Measurements from ENCODE around the gene TLL1.

Gene TLL1

DNA sequence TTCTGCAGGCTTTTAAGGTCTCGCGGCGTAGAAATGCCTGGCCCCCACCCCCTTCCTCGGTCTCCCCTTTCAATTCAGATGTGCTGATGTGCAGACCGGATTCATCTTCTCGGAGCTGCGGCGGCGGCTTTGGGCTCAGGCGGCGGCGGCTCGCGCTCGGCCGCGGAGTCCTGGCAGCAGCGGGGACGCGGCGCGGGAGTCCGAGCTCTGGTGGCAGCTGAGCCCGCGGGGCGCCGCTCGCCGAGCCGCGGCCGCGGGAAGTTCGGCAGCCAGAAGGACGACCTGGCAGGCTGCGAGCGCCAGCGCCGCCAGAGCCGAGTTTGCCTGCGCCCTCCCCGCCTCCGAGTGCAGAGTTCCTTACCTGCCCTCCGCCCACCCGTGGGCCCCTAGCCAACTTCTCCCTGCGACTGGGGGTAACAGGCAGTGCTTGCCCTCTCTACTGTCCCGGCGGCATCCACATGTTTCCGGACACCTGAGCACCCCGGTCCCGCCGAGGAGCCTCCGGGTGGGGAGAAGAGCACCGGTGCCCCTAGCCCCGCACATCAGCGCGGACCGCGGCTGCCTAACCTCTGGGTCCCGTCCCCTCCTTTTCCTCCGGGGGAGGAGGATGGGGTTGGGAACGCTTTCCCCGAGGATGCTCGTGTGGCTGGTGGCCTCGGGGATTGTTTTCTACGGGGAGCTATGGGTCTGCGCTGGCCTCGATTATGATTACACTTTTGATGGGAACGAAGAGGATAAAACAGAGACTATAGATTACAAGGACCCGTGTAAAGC, 448 bp downstream of the TLL1 start:
- Histone ChIP-seq H3K27me3 (ENCODE audit: insufficient read depth, low read length) (no peaks in the 10 kb centered on the region), H3K27ac (ENCODE audit: low read depth, low read length, poor library complexity, severe bottlenecking) (no peak overlapping the region), H3K9ac (ENCODE audit: low read length) (no peak overlapping the region)

GRCh38 chr4:165874072-165874790, 1.2 kb downstream of the TLL1 start:
- no peaks in the 10 kb centered on the region for H3K4me1 ChIP-seq (ENCODE audit: insufficient read depth, low read length, severe bottlenecking)
- TF ChIP-seq CTCF (IDR thresholded peaks at IDR 0.05; ENCODE audit: low read length), result no peak
- no peak for TF ChIP-seq EZH2 (IDR thresholded peaks at IDR 0.05; ENCODE audit: borderline replicate concordance, low read length)
- H3K27ac ChIP-seq (ENCODE audit: low read depth, low read length, poor library complexity, severe bottlenecking), result no peak overlapping the region
- no peaks in the 10 kb centered on the region for H3K36me3 ChIP-seq (ENCODE audit: insufficient read depth, low read length)
- H3F3A ChIP-seq (ENCODE audit: insufficient read depth, low read length), result no peaks in the 10 kb centered on the region
- no peaks in the 10 kb centered on the region for H4K20me1 ChIP-seq (ENCODE audit: insufficient read depth, low read length)
- H3K4me2 ChIP-seq (ENCODE audit: low read length), result no peak overlapping the region
- H3K9ac ChIP-seq (ENCODE audit: low read length), result no peak overlapping the region
- no peaks in the 10 kb centered on the region for H3K9me2 ChIP-seq (ENCODE audit: low read depth, low read length)
- H2AFZ ChIP-seq (ENCODE audit: low read length), result no peak overlapping the region
- H3K4me3 ChIP-seq (ENCODE audit: low read depth, low read length, poor library complexity, severe bottlenecking), result no peak overlapping the region
- H3K27me3 ChIP-seq (ENCODE audit: insufficient read depth, low read length), result no peaks in the 10 kb centered on the region
- no peaks in the 10 kb centered on the region for H3K9me3 ChIP-seq (ENCODE audit: low read length)
- H3K79me2 ChIP-seq (ENCODE audit: insufficient read depth, low read length), result no peaks in the 10 kb centered on the region

More for the DNA sequence above, 448 bp downstream of the TLL1 start:
- H2AFZ ChIP-seq (ENCODE audit: low read length), result no peak overlapping the region
- no peaks in the 10 kb centered on the region for H4K20me1 ChIP-seq (ENCODE audit: insufficient read depth, low read length)
- no peaks in the 10 kb centered on the region for H3K9me2 ChIP-seq (ENCODE audit: low read depth, low read length)
- no peaks in the 10 kb centered on the region for H3K4me1 ChIP-seq (ENCODE audit: insufficient read depth, low read length, severe bottlenecking)
- H3K36me3 ChIP-seq (ENCODE audit: insufficient read depth, low read length), result no peaks in the 10 kb centered on the region
- H3F3A ChIP-seq (ENCODE audit: insufficient read depth, low read length), result no peaks in the 10 kb centered on the region
- TF ChIP-seq EZH2 (IDR thresholded peaks at IDR 0.05; ENCODE audit: borderline replicate concordance, low read length) (no peak), CTCF (IDR thresholded peaks at IDR 0.05; ENCODE audit: low read length) (no peak)
- H3K9me3 ChIP-seq (ENCODE audit: low read length), result no peaks in the 10 kb centered on the region
- no peak overlapping the region for H3K4me3 ChIP-seq (ENCODE audit: low read depth, low read length, poor library complexity, severe bottlenecking)
- no peaks in the 10 kb centered on the region for H3K79me2 ChIP-seq (ENCODE audit: insufficient read depth, low read length)
- H3K4me2 ChIP-seq (ENCODE audit: low read length), result no peak overlapping the region

- H4K20me1 ChIP-seq (ENCODE audit: insufficient read depth, low read length), result no peaks in the 10 kb centered on the region
- H3K27ac ChIP-seq (ENCODE audit: low read depth, low read length, poor library complexity, severe bottlenecking), result no peak overlapping the region
- H3K79me2 ChIP-seq (ENCODE audit: insufficient read depth, low read length), result no peaks in the 10 kb centered on the region
- H3K9me3 ChIP-seq (ENCODE audit: low read length), result no peaks in the 10 kb centered on the region
- H2AFZ ChIP-seq (ENCODE audit: low read length), result no peak overlapping the region
- H3K4me1 ChIP-seq (ENCODE audit: insufficient read depth, low read length, severe bottlenecking), result no peaks in the 10 kb centered on the region
- no peaks in the 10 kb centered on the region for H3K9me2 ChIP-seq (ENCODE audit: low read depth, low read length)
- H3K36me3 ChIP-seq (ENCODE audit: insufficient read depth, low read length), result no peaks in the 10 kb centered on the region
- no peak overlapping the region for H3K4me2 ChIP-seq (ENCODE audit: low read length)
- no peak overlapping the region for H3K9ac ChIP-seq (ENCODE audit: low read length)
- no peaks in the 10 kb centered on the region for H3K27me3 ChIP-seq (ENCODE audit: insufficient read depth, low read length)
- H3K4me3 ChIP-seq (ENCODE audit: low read depth, low read length, poor library complexity, severe bottlenecking), result no peak overlapping the region
- no peaks in the 10 kb centered on the region for H3F3A ChIP-seq (ENCODE audit: insufficient read depth, low read length)
- TF ChIP-seq EZH2 (IDR thresholded peaks at IDR 0.05; ENCODE audit: borderline replicate concordance, low read length) (no peak), CTCF (IDR thresholded peaks at IDR 0.05; ENCODE audit: low read length) (no peak)
Measured at GRCh38 chr4:165874791-165875371, 1.8 kb downstream of the TLL1 start.
